Measurements from ENCODE around the gene TRIM32.

Gene TRIM32

GRCh38 chr9:116720111-116720510 is 33.0 kb downstream of the TRIM32 start:
- no peak overlapping the region for H3K4me3 ChIP-seq (ENCODE audit: low read depth in 1 of 2, low read length in 1 of 2)
- H3K4me1 ChIP-seq (ENCODE audit: control insufficient read depth in 1 of 2, insufficient read depth in 1 of 2, low read depth in 1 of 2, low read length in 1 of 2): no peaks in the 10 kb centered on the region
- no peaks in the 10 kb centered on the region for H3K36me3 ChIP-seq
- no peak overlapping the region for H3K27ac ChIP-seq
- TF ChIP-seq, protein P1, sequence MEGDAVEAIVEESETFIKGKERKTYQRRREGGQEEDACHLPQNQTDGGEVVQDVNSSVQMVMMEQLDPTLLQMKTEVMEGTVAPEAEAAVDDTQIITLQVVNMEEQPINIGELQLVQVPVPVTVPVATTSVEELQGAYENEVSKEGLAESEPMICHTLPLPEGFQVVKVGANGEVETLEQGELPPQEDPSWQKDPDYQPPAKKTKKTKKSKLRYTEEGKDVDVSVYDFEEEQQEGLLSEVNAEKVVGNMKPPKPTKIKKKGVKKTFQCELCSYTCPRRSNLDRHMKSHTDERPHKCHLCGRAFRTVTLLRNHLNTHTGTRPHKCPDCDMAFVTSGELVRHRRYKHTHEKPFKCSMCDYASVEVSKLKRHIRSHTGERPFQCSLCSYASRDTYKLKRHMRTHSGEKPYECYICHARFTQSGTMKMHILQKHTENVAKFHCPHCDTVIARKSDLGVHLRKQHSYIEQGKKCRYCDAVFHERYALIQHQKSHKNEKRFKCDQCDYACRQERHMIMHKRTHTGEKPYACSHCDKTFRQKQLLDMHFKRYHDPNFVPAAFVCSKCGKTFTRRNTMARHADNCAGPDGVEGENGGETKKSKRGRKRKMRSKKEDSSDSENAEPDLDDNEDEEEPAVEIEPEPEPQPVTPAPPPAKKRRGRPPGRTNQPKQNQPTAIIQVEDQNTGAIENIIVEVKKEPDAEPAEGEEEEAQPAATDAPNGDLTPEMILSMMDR (IDR thresholded peaks at IDR 0.05): no peak
- H3K9me3 ChIP-seq: no peaks in the 10 kb centered on the region
- no peaks in the 10 kb centered on the region for H3K27me3 ChIP-seq

- no peak overlapping the region for H3K4me3 ChIP-seq (ENCODE audit: low read depth in 1 of 2, low read length in 1 of 2)
- no peaks in the 10 kb centered on the region for H3K36me3 ChIP-seq
- TF ChIP-seq, protein P1 (IDR thresholded peaks at IDR 0.05): no peak
- H3K9me3 ChIP-seq: no peaks in the 10 kb centered on the region
- no peaks in the 10 kb centered on the region for H3K27me3 ChIP-seq
- no peaks in the 10 kb centered on the region for H3K4me1 ChIP-seq (ENCODE audit: control insufficient read depth in 1 of 2, insufficient read depth in 1 of 2, low read depth in 1 of 2, low read length in 1 of 2)
- H3K27ac ChIP-seq: no peak overlapping the region
Measured at GRCh38 chr9:116721411-116721810, 34.3 kb downstream of the TRIM32 start.

GRCh38 chr9:116721944-116722343 is 34.8 kb downstream of the TRIM32 start:
- no peaks in the 10 kb centered on the region for H3K4me1 ChIP-seq (ENCODE audit: control insufficient read depth in 1 of 2, insufficient read depth in 1 of 2, low read depth in 1 of 2, low read length in 1 of 2)
- H3K9me3 ChIP-seq: no peaks in the 10 kb centered on the region
- no peaks in the 10 kb centered on the region for H3K36me3 ChIP-seq
- no peak overlapping the region for H3K4me3 ChIP-seq (ENCODE audit: low read depth in 1 of 2, low read length in 1 of 2)
- no peaks in the 10 kb centered on the region for H3K27me3 ChIP-seq
- TF ChIP-seq, protein P1 (IDR thresholded peaks at IDR 0.05): no peak
- no peak overlapping the region for H3K27ac ChIP-seq

DNA sequence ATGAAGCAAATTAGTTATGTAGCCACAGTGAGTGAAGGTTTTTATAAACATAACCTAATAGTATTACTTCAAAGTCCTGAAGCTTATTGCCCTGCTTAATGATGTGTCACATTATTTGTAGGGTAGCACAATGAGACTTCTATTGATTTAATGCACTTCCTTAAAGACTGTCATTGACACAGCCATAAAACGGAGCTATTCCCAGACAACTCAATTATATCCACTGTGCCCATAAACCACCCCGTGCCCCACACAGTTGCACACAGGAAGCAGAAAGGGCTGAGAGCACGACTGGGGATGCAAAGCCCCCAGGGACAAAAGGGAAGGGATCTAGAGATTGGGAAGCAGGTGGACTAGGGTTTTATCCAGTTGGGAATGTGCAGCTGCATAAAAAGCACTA is 37.0 kb downstream of the TRIM32 start:
- Histone ChIP-seq H3K27ac (no peak overlapping the region), H3K9me3 (no peaks in the 10 kb centered on the region), H3K27me3 (no peaks in the 10 kb centered on the region), H3K4me3 (ENCODE audit: low read depth in 1 of 2, low read length in 1 of 2) (no peak overlapping the region), H3K36me3 (no peaks in the 10 kb centered on the region), H3K4me1 (ENCODE audit: control insufficient read depth in 1 of 2, insufficient read depth in 1 of 2, low read depth in 1 of 2, low read length in 1 of 2) (no peaks in the 10 kb centered on the region)
- TF ChIP-seq, protein P1 (IDR thresholded peaks at IDR 0.05): no peak

- no peaks in the 10 kb centered on the region for H3K36me3 ChIP-seq
- H3K9me3 ChIP-seq: no peaks in the 10 kb centered on the region
- H3K4me1 ChIP-seq (ENCODE audit: control insufficient read depth in 1 of 2, insufficient read depth in 1 of 2, low read depth in 1 of 2, low read length in 1 of 2): no peaks in the 10 kb centered on the region
- no peak overlapping the region for H3K4me3 ChIP-seq (ENCODE audit: low read depth in 1 of 2, low read length in 1 of 2)
- no peaks in the 10 kb centered on the region for H3K27me3 ChIP-seq
- H3K27ac ChIP-seq: no peak overlapping the region
- TF ChIP-seq, protein P1 (IDR thresholded peaks at IDR 0.05): no peak
Measured at GRCh38 chr9:116726602-116727001, 39.5 kb downstream of the TRIM32 start.
